SH-SY5Y (cell line): ENCODE measurements around the gene TBRG1.

Experiments
- GATA2 ChIP-seq: IDR thresholded peaks from 2 replicates; pipeline ENCODE4 v1.6.1; 2011; ENCODE audit warnings: mild to moderate bottlenecking, low read depth, low read length
- GATA3 ChIP-seq: IDR thresholded peaks from 2 replicates; pipeline ENCODE4 v1.6.1; 2011; ENCODE audit warnings: low read depth, mild to moderate bottlenecking, low read length, moderate library complexity

DNA sequence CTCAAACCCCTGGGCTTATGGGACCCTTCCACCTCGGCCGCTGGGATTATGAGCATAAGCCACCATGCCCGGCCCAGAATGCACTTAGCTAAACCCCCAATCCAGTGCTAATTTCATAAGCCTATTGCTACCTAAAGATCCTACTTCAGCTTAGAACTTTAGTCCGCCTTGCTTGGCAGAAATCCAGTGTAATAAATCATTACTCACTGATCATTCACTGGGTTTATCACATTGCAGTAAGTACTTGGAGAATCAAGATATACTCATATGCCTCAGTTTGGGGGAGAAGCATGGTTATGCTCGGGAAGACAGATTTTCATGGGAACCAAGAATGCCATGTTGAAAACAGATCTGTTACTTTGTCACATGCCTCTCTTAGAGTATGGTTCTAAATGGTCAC is 3.8 kb upstream of the TBRG1 start:
- no peak for TF ChIP-seq GATA3
- no peak for TF ChIP-seq GATA2
